ENCODE data around the gene ZNF423. TPM values are rescaled to one million over a fixed set of nuclear protein-coding genes. Genes with fewer than 3 reads are reported as not detected.

The ZNF423 gene
- polyA plus RNA-seq, 1 donor from 2014 or later: 4.5 TPM

- Histone ChIP-seq H3K9me3 (ENCODE audit: low read length) (no peaks in the 10 kb centered on the region), H3K9me2 (ENCODE audit: insufficient read depth, low read length) (no peaks in the 10 kb centered on the region), H4K20me1 (ENCODE audit: insufficient read depth) (no peaks in the 10 kb centered on the region), H3K9ac (ENCODE audit: low read length) (no peak overlapping the region), H2AFZ (ENCODE audit: low read depth, low read length) (no peak overlapping the region), H3K4me3 (ENCODE audit: low read length) (no peak overlapping the region), H3K27me3 (ENCODE audit: insufficient read depth, low read depth, low read length) (peaks cover 9% of the 10 kb centered on the region), H3K79me2 (replicated peaks; ENCODE audit: insufficient read depth, low read length) (peaks cover 15% of the 10 kb centered on the region), H3F3A (ENCODE audit: insufficient read depth, low read length, poor library complexity, severe bottlenecking) (peaks cover 8% of the 10 kb centered on the region), H3K4me2 (ENCODE audit: low read length) (no peak overlapping the region), H3K27ac (ENCODE audit: low read length) (no peak overlapping the region), H3K36me3 (ENCODE audit: insufficient read depth, low read length) (no peaks in the 10 kb centered on the region)
- TF ChIP-seq POLR2AphosphoS5 (IDR thresholded peaks at IDR 0.05) (no peak), EZH2 (IDR thresholded peaks at IDR 0.05; ENCODE audit: borderline replicate concordance, insufficient read depth, low read length, poor library complexity, severe bottlenecking) (no peak)
Observed at GRCh38 chr16:49755716-49756505, 100.0 kb downstream of the ZNF423 start.

DNA sequence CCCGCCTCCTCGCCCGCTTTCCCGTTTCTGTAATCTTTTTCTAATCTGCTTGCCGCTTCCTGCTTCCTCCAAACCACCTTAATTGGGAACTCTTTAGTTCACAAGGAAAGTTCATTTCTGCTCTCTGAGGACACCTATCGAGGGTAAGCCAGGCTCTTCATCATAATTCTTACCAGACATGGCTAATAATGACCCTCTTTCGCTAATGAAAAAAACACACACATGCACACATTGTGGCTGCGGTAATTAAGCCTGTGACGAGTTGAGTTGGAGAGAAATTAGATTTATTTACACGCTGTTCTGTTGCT, 100.6 kb downstream of the ZNF423 start:
- peaks cover 8% of the 10 kb centered on the region for H3F3A ChIP-seq (ENCODE audit: insufficient read depth, low read length, poor library complexity, severe bottlenecking)
- H4K20me1 ChIP-seq (ENCODE audit: insufficient read depth): no peaks in the 10 kb centered on the region
- TF ChIP-seq RAD21 (conservative IDR thresholded peaks at IDR 0.05) (peak; percentile 64), CTCF (IDR thresholded peaks at IDR 0.05; ENCODE audit: poor library complexity, severe bottlenecking) (peak; percentile 77), SMC3 (conservative IDR thresholded peaks at IDR 0.05; ENCODE audit: poor library complexity) (peak; percentile 69), POLR2AphosphoS5 (IDR thresholded peaks at IDR 0.05) (no peak), TAF1 (IDR thresholded peaks at IDR 0.05; ENCODE audit: low read depth) (no peak), EP300 (conservative IDR thresholded peaks at IDR 0.05; ENCODE audit: poor library complexity, severe bottlenecking) (no peak), EZH2 (IDR thresholded peaks at IDR 0.05; ENCODE audit: borderline replicate concordance, insufficient read depth, low read length, poor library complexity, severe bottlenecking) (no peak)
- peak overlapping the region; percentile 48 for H3K4me3 ChIP-seq (ENCODE audit: low read length)
- H3K9me3 ChIP-seq (ENCODE audit: low read length): no peaks in the 10 kb centered on the region
- H3K9me2 ChIP-seq (ENCODE audit: insufficient read depth, low read length): no peaks in the 10 kb centered on the region
- peaks cover 9% of the 10 kb centered on the region for H3K27me3 ChIP-seq (ENCODE audit: insufficient read depth, low read depth, low read length)
- H3K79me2 ChIP-seq (replicated peaks; ENCODE audit: insufficient read depth, low read length): peaks cover 12% of the 10 kb centered on the region
- no peak overlapping the region for H3K27ac ChIP-seq (ENCODE audit: low read length)
- H2AFZ ChIP-seq (ENCODE audit: low read depth, low read length): no peak overlapping the region
- peak overlapping the region; percentile 27 for H3K9ac ChIP-seq (ENCODE audit: low read length)
- H3K36me3 ChIP-seq (ENCODE audit: insufficient read depth, low read length): no peaks in the 10 kb centered on the region
- H3K4me2 ChIP-seq (ENCODE audit: low read length): no peak overlapping the region

- H3K36me3 ChIP-seq (ENCODE audit: insufficient read depth, low read length): no peaks in the 10 kb centered on the region
- no peak overlapping the region for H3K4me2 ChIP-seq (ENCODE audit: low read length)
- no peak overlapping the region for H3K27ac ChIP-seq (ENCODE audit: low read length)
- peaks cover 9% of the 10 kb centered on the region for H3K27me3 ChIP-seq (ENCODE audit: insufficient read depth, low read depth, low read length)
- H3K9ac ChIP-seq (ENCODE audit: low read length): peak overlapping the region; percentile 27
- no peaks in the 10 kb centered on the region for H3K9me2 ChIP-seq (ENCODE audit: insufficient read depth, low read length)
- H3K4me3 ChIP-seq (ENCODE audit: low read length): peak overlapping the region; percentile 48
- no peak for TF ChIP-seq CTCF (IDR thresholded peaks at IDR 0.05; ENCODE audit: poor library complexity, severe bottlenecking)
- TF ChIP-seq SMC3 (conservative IDR thresholded peaks at IDR 0.05; ENCODE audit: poor library complexity): no peak
- TF ChIP-seq REST (IDR thresholded peaks at IDR 0.05; ENCODE audit: borderline replicate concordance): no peak
- no peaks in the 10 kb centered on the region for H3K9me3 ChIP-seq (ENCODE audit: low read length)
- no peak overlapping the region for H2AFZ ChIP-seq (ENCODE audit: low read depth, low read length)
- H3K79me2 ChIP-seq (replicated peaks; ENCODE audit: insufficient read depth, low read length): peaks cover 12% of the 10 kb centered on the region
- no peaks in the 10 kb centered on the region for H4K20me1 ChIP-seq (ENCODE audit: insufficient read depth)
- H3F3A ChIP-seq (ENCODE audit: insufficient read depth, low read length, poor library complexity, severe bottlenecking): peaks cover 8% of the 10 kb centered on the region
Observed at GRCh38 chr16:49754495-49755312, 101.2 kb downstream of the ZNF423 start.
